ACHN (cell line): ENCODE results near the gene TMEM200B.
"Not testable (repeated sequence)": the region's sequence is repeated elsewhere in the genome, so short reads cannot be mapped to it uniquely, and the experiment has no call there.

Experiments used
- DNase-seq: peaks from one replicate; pipeline ENCODE4 v3.0.0-alpha.2; 2015
- in situ Hi-C: cut with HindIII; loops from 2 replicates; pipeline ENCODE4 v1.10.0; 2017; ENCODE audit warnings: low sequenced_read_pairs, low pct_ligation_motif_present, low pct_unique_long_range_greater_than_20kb

The TMEM200B gene

DNA sequence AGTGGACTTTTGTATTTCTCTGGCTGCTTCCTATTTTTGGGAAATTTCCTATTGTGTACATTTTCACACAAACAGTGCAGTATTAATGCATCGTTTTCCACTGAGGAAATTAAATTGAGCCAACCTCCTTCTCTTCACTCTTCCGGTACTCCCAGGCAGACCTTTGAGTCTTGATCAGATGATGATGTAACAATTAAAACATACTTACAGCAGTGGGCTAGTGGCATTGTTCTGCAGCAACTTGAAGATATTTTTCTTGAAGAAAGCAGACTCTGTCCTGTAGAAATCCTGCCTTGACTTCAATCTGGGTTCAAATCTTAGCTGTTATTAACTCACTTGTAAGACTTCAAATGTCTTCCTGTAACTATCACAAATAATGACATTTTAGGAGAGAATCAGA is 19.0 kb upstream of the TMEM200B start:
- in situ Hi-C loops = no loop called here
- DNase-seq = no peak

DNA sequence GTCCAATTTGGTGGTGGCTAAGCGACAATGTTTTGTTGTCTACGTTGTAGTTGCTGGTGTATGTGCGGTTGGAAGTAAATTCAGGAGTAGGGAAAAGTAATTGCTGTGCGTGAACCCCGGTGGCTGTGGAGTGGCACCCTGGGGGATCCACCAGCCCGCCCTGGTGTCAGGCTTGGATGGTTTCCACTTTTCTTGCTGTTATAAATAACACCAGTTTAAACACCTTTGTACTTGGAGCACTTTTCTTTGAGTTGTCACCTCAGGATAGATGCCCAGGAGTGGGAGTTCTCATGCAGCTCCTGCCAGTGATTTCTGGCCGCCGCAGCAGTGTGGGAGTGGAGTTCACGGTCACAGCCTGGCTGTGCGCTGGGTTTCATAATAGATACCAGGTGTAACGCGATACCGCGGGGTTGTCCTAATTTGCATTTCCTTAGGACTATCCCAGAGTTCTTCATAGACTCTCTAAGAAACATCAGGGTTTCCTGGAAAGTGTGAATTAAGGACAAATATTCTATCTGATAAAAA is 12.8 kb upstream of the TMEM200B start:
- in situ Hi-C loops = no loop called here
- no peak for DNase-seq

- in situ Hi-C loops = no loop called here
- DNase-seq = no peak
These were observed 11.0 kb upstream of the TMEM200B start for GRCh38 chr1:29134695-29135028.

GRCh38 chr1:29133861-29134694 is 10.4 kb upstream of the TMEM200B start:
- in situ Hi-C loops = no loop called here
- no peak for DNase-seq

DNA sequence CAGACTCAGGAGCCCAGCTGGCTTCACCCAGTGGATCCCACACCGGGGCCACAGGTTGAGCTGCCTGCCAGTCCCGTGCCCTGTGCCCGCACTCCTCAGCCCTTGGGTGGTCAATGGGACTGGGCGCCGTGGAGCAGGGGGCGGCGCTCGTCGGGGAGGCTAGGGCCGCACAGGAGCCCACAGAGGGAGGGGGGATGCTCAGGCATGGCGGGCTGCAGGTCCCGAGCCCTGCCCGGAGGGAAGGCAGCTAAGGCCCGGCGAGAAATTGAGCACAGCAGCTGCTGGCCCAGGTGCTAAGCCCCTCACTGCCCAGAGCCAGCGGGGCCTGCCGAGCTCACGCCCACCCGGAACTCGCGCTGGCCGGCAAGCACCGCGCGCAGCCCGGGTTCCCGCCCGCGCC is 7.4 kb upstream of the TMEM200B start:
- not testable (repeated sequence) for DNase-seq

DNA sequence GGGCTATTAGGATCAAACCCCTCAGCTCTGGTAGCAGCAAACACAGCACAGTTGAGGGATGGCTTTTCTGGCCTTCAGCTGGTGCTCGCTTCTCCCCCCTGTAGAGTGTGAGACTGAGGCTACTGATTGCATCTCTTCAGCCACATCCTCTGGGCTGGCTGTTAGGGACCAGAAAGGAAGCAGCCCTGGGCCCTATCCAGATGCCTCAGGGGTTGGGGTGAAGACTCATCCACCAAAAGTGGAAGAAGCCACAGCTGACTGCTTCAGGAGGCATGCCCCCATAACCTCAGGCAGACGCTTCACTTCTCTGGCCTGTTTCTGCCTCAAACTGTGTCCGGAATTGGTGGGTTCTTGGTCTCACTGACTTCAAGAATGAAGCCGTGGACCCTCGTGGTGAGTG is 6.2 kb upstream of the TMEM200B start:
- DNase-seq = no peak
- in situ Hi-C loops = no loop called here

More for the DNA sequence above, 7.4 kb upstream of the TMEM200B start:
- in situ Hi-C loops = not testable (repeated sequence)

GRCh38 chr1:29128739-29129138 is 5.0 kb upstream of the TMEM200B start:
- in situ Hi-C loops = no loop called here
- DNase-seq = no peak

DNA sequence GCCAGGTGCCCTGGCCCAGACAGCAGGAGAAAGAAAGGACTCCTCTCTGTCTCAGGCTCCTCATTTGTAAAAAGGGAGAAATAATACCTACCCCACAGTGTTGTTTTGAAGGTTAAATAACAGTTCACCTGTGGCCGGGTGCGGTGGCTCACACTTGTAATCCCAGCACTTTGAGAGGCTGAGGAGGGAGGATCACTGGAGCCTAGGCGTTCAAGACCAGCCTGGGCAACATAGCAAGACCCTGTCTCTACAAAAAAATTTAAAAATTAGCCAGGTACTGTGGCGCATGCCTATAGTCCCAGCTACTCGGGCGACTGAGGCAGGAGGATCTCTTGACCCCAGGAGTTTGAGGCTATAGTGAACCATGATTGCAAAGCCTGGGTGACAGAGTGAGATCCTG is 2.5 kb upstream of the TMEM200B start:
- in situ Hi-C loops = no loop called here
- DNase-seq = no peak

DNA sequence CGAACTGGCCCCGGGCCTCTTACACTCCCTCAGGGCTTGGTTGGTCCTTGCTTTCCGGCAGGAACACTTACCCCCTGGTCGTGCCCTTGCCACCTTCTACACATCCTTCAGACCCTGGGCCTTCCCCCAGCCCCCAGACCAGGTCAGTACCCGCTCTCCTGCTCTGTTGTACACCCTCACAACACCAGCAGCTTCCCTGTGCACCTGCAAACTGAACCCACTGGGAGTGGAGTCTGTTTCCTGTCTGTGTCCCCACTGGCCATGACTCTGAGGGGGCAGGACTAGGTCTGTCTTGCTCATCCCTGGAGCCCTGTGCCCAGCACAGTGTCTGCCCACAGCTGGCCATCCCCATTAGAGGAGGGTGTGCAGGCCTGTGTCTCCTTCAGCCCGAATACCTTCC is 2.1 kb upstream of the TMEM200B start:
- no peak for DNase-seq
- in situ Hi-C loops = no loop called here

- no peak for DNase-seq
- in situ Hi-C loops = no loop called here
These were observed 1.5 kb upstream of the TMEM200B start for GRCh38 chr1:29125237-29125641.

DNA sequence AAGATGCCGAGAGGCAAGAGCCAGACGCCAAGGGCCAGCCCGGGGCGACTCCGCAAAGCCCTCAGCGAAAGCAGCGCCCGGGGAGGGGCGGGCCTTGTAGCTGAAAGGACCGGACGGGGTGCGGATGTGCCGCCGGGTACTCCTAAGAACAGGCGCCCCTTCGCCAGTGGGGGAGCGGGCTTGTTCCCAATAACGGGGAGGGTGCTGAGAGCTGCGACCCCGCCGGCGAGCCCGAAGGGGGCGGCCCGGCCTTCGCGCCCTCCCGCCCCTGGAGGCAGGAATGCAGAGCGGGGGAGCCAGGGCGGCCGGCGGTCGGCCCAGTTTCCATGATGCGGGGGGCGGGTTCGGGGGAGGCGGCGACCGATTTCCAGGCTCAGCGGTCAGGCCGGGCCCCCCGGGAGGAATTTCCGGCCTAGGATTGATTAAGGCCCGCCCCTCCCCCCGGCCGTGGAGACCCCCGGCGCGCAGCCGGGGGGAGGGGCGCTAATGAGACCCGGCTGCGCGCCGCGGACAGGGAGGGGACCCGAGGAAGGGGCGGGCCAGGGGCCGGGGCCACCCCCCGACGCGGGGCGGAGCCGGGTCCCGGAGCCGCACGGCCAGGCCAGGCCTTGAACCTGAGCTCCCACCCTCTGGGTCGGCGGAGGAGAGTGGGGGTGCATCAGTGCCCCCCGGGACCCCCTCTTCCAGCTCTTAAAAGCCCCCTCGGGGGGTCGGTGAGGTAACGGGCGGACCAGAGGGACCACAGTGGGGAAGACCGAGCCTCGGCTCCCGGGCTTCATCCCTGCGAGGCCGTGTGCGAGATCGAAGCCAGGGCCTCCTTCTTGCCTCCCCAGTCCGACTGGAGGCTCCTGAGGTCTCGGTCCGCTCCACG is 898 bp upstream of the TMEM200B start:
- in situ Hi-C loops = no loop called here
- DNase-seq = peak; percentile 69

- peak; percentile 27 for DNase-seq
- in situ Hi-C loops = no loop called here
These were observed 433 bp downstream of the TMEM200B start for GRCh38 chr1:29123053-29123886.

DNA sequence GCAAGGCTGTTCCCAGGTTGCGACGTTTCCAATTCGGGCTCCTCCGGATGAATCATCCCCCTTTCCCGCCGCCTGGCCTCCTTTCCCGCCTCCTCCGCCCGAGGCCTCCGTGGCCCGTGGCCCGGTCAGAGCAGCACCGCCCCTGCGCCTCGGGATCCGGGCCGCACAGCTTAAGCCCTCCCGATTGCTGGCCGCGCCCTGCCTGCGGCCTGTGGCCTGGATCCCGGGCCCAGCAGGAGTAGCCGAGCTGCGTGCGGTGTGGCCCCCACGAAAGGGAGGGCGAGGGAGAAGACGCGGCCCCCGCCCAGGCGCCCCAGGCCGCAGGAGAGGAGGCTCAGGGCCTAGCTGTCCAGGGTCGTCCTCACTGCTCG is 1.0 kb downstream of the TMEM200B start:
- in situ Hi-C loops = no loop called here
- peak; percentile 66 for DNase-seq

GRCh38 chr1:29121936-29122681 is 1.6 kb downstream of the TMEM200B start:
- in situ Hi-C loops = no loop called here
- DNase-seq = no peak

DNA sequence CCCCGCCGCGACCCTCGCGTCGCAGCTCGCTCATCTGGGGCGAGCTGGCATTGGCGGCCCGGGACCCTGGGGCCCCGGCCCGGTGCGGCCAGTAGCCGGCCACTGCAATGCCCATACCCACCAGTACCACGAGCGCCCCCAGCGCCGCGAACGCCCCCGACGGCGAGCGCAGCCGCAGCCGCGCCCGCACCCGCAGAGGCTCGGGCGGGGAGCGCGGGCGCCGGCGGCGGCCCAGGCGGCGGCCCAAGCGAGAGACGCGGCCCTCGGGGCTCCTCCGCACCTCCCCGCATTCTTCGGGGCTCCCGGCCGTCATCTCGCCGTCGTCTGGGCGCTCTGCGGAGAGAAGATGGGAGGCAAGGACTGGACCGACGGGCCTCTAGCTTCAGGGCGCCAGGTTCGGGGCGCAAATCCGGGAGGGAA is 2.2 kb downstream of the TMEM200B start:
- in situ Hi-C loops = no loop called here
- no peak for DNase-seq

DNA sequence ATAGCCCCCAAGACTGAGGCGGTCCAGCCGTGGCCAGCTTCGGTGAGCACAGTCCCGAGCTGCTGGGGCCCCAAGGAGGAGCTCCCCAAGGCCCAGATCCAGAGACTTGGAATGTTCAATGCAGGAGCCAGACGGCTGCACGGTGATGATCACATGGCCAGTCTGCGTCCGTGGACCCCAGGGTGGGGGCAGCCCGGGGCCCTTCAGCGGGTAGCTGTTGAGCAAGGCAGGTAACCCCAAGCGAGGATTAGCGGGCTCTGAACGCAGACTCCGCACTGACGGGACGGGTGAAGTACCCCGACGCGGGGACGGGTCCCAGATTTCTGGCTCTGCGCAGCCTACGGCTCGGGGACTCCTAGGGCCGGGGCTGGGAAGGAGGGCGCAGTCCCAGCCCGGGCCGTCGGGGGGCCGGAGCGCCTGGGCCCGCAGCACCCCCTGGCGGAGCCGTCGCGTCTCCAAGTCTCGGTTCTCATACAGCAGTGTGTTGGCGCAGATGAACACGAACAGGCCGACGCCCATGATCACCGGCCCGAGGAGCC is 2.7 kb downstream of the TMEM200B start:
- in situ Hi-C loops = no loop called here
- DNase-seq = no peak

GRCh38 chr1:29120367-29120766 is 3.3 kb downstream of the TMEM200B start:
- DNase-seq = no peak
- in situ Hi-C loops = no loop called here
